HepG2 (cell line): Measurements from ENCODE around the gene TPRKB. TPM values are rescaled to one million over a fixed set of nuclear protein-coding genes. Genes with fewer than 3 reads are reported as not detected.

ENCODE experiments used
- ATAC-seq: fragments of 200-7000 bp; cut with Tn5 transposase; 3 replicates; pipeline ENCODE4 v1.9.1; 2020; ENCODE audit warnings: mild to moderate bottlenecking, moderate library complexity
- BruUV-seq: library from RNA; stranded (reverse); fragments of 400-500 nt; replicated peaks from 2 replicates; lab custom pipeline; 2021; lab: Mats Ljungman, UMichigan
- CTCF ChIA-PET: fragments of 300-600 bp; formaldehyde crosslinking; extraction: SDS; loops from one replicate; lab custom pipeline; 2021; ENCODE audit warnings: low total read pairs, inconsistent platforms, low intra/inter-chr PET ratio; lab: Yijun Ruan, JAX
- POLR2A ChIA-PET: fragments of 350-600 bp; sonication (Branson Sonifier 250); formaldehyde crosslinking; loops from one replicate; lab custom pipeline; 2020; ENCODE audit warnings: antibody characterized with exemption, inconsistent platforms; lab: Yijun Ruan, JAX
- DNase-seq: peaks from one replicate; pipeline ENCODE4 v3.0.0-alpha.2; 2015; ENCODE audit warnings: low spot score
- FAIRE-seq: peaks from 3 replicates; lab custom pipeline; 2011; peaks lifted over from hg19 to GRCh38; lab: Jason Lieb, UNC
- H2AFZ ChIP-seq: one replicate; pipeline ENCODE4 v1.6.1; 2011; ENCODE audit warnings: low read length, inconsistent platforms
- H3K27ac ChIP-seq: fragments of 300-600 bp; 3 replicates; pipeline ENCODE4 v1.8.0; 2011; ENCODE audit warnings: mixed run types, mild to moderate bottlenecking, mixed read lengths, low read length, inconsistent platforms; ENCODE audit not compliant: insufficient read depth; ENCODE audit errors: extremely low read length
- H3K27me3 ChIP-seq, 2 experiments: fragments of 200-600 bp in 1 of 2; 2 replicates in 1 of 2; 3 replicates in 1 of 2; pipeline versions ENCODE4 v1.6.0 to v1.8.0; 2011; ENCODE audit warnings: low read length in 2 of 2, mild to moderate bottlenecking in 2 of 2, moderate library complexity in 2 of 2, inconsistent platforms in 1 of 2; ENCODE audit not compliant: insufficient read depth in 2 of 2, control insufficient read depth in 1 of 2
- H3K36me3 ChIP-seq, 2 experiments: fragments of 200-600 bp in 1 of 2; replicated peaks in 1 of 2; 2 replicates in 1 of 2; 3 replicates in 1 of 2; pipeline versions ENCODE4 v1.5.1 to v1.8.0; 2011; ENCODE audit warnings: low read length in 2 of 2, inconsistent platforms in 1 of 2; ENCODE audit not compliant: insufficient read depth in 2 of 2, control insufficient read depth in 1 of 2
- H3K4me1 ChIP-seq: 2 replicates; pipeline ENCODE4 v1.5.1; 2012; ENCODE audit warnings: low read length, inconsistent platforms; ENCODE audit not compliant: insufficient read depth
- H3K4me2 ChIP-seq: 2 replicates; pipeline ENCODE4 v1.6.0; 2011; ENCODE audit warnings: low read depth, low read length, inconsistent platforms
- H3K4me3 ChIP-seq, 3 experiments: fragments of 200-600 bp in 1 of 3; sonication (generic), shearing (Covaris generic) in 1 of 3; replicated peaks in 1 of 3; 2 replicates each; pipeline ENCODE4 v1.5.1; 2011 to 2016; ENCODE audit warnings: low read length in 3 of 3, inconsistent platforms in 2 of 3, low read depth in 2 of 3, mild to moderate bottlenecking in 2 of 3, control low read depth in 1 of 3, mixed read lengths in 1 of 3; ENCODE audit not compliant: insufficient read depth in 1 of 3
- H3K79me2 ChIP-seq: one replicate; pipeline ENCODE4 v1.6.1; 2011; ENCODE audit warnings: low read length, inconsistent platforms; ENCODE audit not compliant: insufficient read depth
- H3K9ac ChIP-seq: 2 replicates; pipeline ENCODE4 v1.6.0; 2011; ENCODE audit warnings: mild to moderate bottlenecking, low read depth, low read length, inconsistent platforms; ENCODE audit not compliant: insufficient read depth
- H3K9me3 ChIP-seq: 2 replicates; pipeline ENCODE4 v1.5.1; 2012; ENCODE audit warnings: mild to moderate bottlenecking, low read length
- H4K20me1 ChIP-seq: 2 replicates; pipeline ENCODE4 v1.6.0; 2011; ENCODE audit warnings: inconsistent platforms, mild to moderate bottlenecking, low read length, moderate library complexity; ENCODE audit not compliant: insufficient read depth
- FIP1L1 ChIP-seq: fragments of 200-400 bp; formaldehyde crosslinking; IDR thresholded peaks from 2 replicates; pipeline ENCODE4 v1.6.1; 2018; ENCODE audit warnings: low read depth, mild to moderate bottlenecking, low read length, moderate library complexity, borderline replicate concordance; ENCODE audit not compliant: insufficient read depth
- HDAC6 ChIP-seq: fragments of 200-600 bp; sonication (generic); IDR thresholded peaks from 2 replicates; pipeline ENCODE4 v1.7.0; 2017; ENCODE audit warnings: mild to moderate bottlenecking, antibody characterized with exemption, low read length, low read depth
- HIVEP1 ChIP-seq: sonication (generic); formaldehyde crosslinking; IDR thresholded peaks from 2 replicates; pipeline ENCODE4 v1.4.0; 2020; ENCODE audit warnings: mild to moderate bottlenecking, missing genetic modification reagents
- KAT2B ChIP-seq: fragments of 150-350 bp; IDR thresholded peaks from 2 replicates; pipeline ENCODE4 v1.6.1; 2014; ENCODE audit warnings: low read depth, low read length, borderline replicate concordance
- KLF13 ChIP-seq: sonication (generic); formaldehyde crosslinking; IDR thresholded peaks from 2 replicates; pipeline ENCODE4 v1.4.0; 2020; ENCODE audit warnings: mild to moderate bottlenecking, missing genetic modification reagents
- MAFF ChIP-seq: IDR thresholded peaks from 2 replicates; pipeline ENCODE4 v1.6.1; 2011; ENCODE audit warnings: low read depth, low read length, improper control_type of control experiment
- SATB2 ChIP-seq: sonication (generic); formaldehyde crosslinking; IDR thresholded peaks from 2 replicates; pipeline ENCODE4 v1.5.0; 2020; ENCODE audit warnings: missing genetic modification reagents
- SP4 ChIP-seq: sonication (generic); formaldehyde crosslinking; IDR thresholded peaks from 2 replicates; pipeline ENCODE4 v1.8.1; 2023; ENCODE audit warnings: mild to moderate bottlenecking, missing genetic modification reagents
- YY1 ChIP-seq: IDR thresholded peaks from 2 replicates; pipeline ENCODE4 v1.6.1; 2011; ENCODE audit warnings: low read length, low read depth, moderate library complexity, mild to moderate bottlenecking; ENCODE audit not compliant: insufficient read depth, insufficient replicate concordance
- ZNF326 ChIP-seq: sonication (generic); formaldehyde crosslinking; IDR thresholded peaks from 2 replicates; pipeline ENCODE4 v1.4.0; 2020; ENCODE audit warnings: missing genetic modification reagents, borderline replicate concordance
- WGBS: methylation state at CpG from one replicate; pipeline ENCODE4 v1.1.6; 2017; ENCODE audit warnings: low lambda C conversion rate; 5-methylcytosine and 5-hydroxymethylcytosine counted together
- in situ Hi-C: cut with HindIII; loops from 2 replicates; pipeline ENCODE4 v1.10.0; 2017; ENCODE audit warnings: low pct_unique_long_range_greater_than_20kb; ENCODE audit not compliant: extremely low pct_ligation_motif_present
- intact Hi-C: fragments of 100-400 bp; cut with micrococcal nuclease; formaldehyde crosslinking; loops from one replicate; pipeline ENCODE4 v1.10.0; 2022; ENCODE audit not compliant: unreplicated experiment
- polyA plus RNA-seq, 8 experiments: library from polyadenylated mRNA; depleted of rRNA in 3 of 8; stranded (reverse) in 7 of 8; unstranded in 1 of 8; fragments of >200 nt; fragmentation: Illumina TruSeq in 4 of 8; extraction: Trizol in 4 of 8; gene quantifications; 2 replicates each; pipeline versions ENCODE4 v1.2.1 to v1.2.3, GENCODE V29; 2011 to 2016; ENCODE audit warnings: low read depth in 4 of 8, missing spikeins in 1 of 8, mixed read lengths in 1 of 8; ENCODE audit not compliant: insufficient read depth in 1 of 8
- total RNA-seq, 5 experiments: library from RNA; depleted of rRNA; stranded (reverse); fragments of >200 nt; fragmentation: Illumina TruSeq; extraction: Trizol; gene quantifications; 2 replicates each; pipeline ENCODE4 v1.2.3, GENCODE V29; 2016; ENCODE audit warnings: low read depth in 1 of 5
- TF ChIP-seq, protein P1 (sequence below): sonication (generic); formaldehyde crosslinking; IDR thresholded peaks from 2 replicates; pipeline ENCODE4 v1.4.0; 2020; ENCODE audit warnings: missing genetic modification reagents, borderline replicate concordance
- TF ChIP-seq, protein P2 (sequence below): sonication (generic); formaldehyde crosslinking; IDR thresholded peaks from 2 replicates; pipeline ENCODE4 v1.4.0; 2020; ENCODE audit warnings: mild to moderate bottlenecking, low read depth, missing genetic modification reagents
- TF ChIP-seq, protein P3 (sequence below): sonication (generic); formaldehyde crosslinking; conservative IDR thresholded peaks from 2 replicates; pipeline ENCODE4 v1.4.0; 2020; ENCODE audit warnings: missing genetic modification reagents
- TF ChIP-seq, protein P4 (sequence below): sonication (generic); formaldehyde crosslinking; IDR thresholded peaks from 2 replicates; pipeline ENCODE4 v1.9.0; 2021; ENCODE audit warnings: missing genetic modification reagents, mild to moderate bottlenecking, borderline replicate concordance
- TF ChIP-seq, protein P5 (sequence below): sonication (generic); formaldehyde crosslinking; IDR thresholded peaks from 2 replicates; pipeline ENCODE4 v1.8.0; 2022; ENCODE audit warnings: missing genetic modification reagents, low read depth, mild to moderate bottlenecking, borderline replicate concordance

Gene TPRKB
- total and polyA plus RNA-seq, 2 of the 13 experiments (the other 11 are each of a cell fraction or from before 2014, with no cell fraction given) = 32.0 to 58.0 TPM

DNA sequence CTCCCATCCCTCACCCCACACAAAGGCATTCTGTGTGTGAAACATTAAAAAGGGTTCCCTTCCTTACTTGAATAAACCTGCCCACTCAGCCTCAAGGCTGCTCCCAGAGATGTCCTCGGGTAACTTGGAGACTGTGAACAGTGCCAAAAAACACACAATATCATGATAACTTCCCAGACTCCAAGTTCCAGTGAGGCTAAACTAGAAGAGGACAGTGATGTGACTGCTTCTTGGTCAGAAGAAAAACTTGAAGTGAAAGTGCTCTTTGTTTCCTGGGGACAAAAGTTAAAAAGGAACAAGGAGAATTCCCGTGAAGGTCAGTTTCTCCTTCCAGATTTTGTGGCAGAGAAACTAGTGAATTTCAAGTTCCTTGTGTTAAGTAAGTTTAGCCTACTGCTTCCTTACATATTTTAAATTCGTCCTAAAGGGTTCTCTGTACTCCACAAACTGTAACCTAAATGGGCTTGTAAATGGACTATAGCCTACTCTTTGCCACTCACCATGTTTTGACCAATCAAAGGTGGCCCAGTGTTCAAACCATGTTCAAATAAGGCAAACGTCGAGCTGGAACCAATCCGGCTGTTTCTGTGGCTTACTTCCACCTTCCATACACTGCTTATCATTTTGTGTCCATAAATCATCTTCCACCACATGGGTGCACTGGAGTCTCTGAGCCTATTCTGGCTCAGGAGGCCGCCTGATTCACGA lies 20.4 kb downstream of the TPRKB start:
- H4K20me1 ChIP-seq = no peaks in the 10 kb centered on the region
- H3K4me3 ChIP-seq = peak overlapping the region in 2 of 3 experiments; percentile 12 to 19; a peak in 2 of 6 replicates
- no peaks in the 10 kb centered on the region for H3K9me3 ChIP-seq
- no TSS peak for BruUV-seq
- peak; percentile 83 for ATAC-seq
- H2AFZ ChIP-seq = peak overlapping the region; percentile 72
- 11% methylated on average over 8 of the region's 8 CpGs for WGBS
- peak; percentile 73 for DNase-seq
- H3K27me3 ChIP-seq = no peaks in the 10 kb centered on the region; a peak in 1 of 5 replicates
- CTCF ChIA-PET = no interaction called here
- no peaks in the 10 kb centered on the region for H3K36me3 ChIP-seq
- no peaks in the 10 kb centered on the region for H3K79me2 ChIP-seq
- H3K4me1 ChIP-seq = peaks cover 19% of the 10 kb centered on the region
- peak; percentile 12 for FAIRE-seq
- H3K27ac ChIP-seq = no peak overlapping the region
- H3K4me2 ChIP-seq = peak overlapping the region; percentile 65
- POLR2A ChIA-PET = interaction anchor here (1.0 kb wide), 1 partner anchor 20 kb away, joined by 4 read pairs; the partner anchor contains the start of gene TPRKB
- intact Hi-C loops = no loop called here
- H3K9ac ChIP-seq = peak overlapping the region; percentile 14
- in situ Hi-C loops = no loop called here
- TF ChIP-seq KLF13 (CRISPR knock-in tag) (no peak), HDAC6 (no peak), YY1 (no peak), MAFF (no peak), SP4 (CRISPR knock-in tag) (0 out of 2 replicates have a peak, but pooled peaks have one; percentile 38), SATB2 (no peak), HIVEP1 (CRISPR knock-in tag) (no peak), ZNF326 (CRISPR knock-in tag) (no peak), KAT2B (no peak), FIP1L1 (no peak)
- TF ChIP-seq, protein P1, sequence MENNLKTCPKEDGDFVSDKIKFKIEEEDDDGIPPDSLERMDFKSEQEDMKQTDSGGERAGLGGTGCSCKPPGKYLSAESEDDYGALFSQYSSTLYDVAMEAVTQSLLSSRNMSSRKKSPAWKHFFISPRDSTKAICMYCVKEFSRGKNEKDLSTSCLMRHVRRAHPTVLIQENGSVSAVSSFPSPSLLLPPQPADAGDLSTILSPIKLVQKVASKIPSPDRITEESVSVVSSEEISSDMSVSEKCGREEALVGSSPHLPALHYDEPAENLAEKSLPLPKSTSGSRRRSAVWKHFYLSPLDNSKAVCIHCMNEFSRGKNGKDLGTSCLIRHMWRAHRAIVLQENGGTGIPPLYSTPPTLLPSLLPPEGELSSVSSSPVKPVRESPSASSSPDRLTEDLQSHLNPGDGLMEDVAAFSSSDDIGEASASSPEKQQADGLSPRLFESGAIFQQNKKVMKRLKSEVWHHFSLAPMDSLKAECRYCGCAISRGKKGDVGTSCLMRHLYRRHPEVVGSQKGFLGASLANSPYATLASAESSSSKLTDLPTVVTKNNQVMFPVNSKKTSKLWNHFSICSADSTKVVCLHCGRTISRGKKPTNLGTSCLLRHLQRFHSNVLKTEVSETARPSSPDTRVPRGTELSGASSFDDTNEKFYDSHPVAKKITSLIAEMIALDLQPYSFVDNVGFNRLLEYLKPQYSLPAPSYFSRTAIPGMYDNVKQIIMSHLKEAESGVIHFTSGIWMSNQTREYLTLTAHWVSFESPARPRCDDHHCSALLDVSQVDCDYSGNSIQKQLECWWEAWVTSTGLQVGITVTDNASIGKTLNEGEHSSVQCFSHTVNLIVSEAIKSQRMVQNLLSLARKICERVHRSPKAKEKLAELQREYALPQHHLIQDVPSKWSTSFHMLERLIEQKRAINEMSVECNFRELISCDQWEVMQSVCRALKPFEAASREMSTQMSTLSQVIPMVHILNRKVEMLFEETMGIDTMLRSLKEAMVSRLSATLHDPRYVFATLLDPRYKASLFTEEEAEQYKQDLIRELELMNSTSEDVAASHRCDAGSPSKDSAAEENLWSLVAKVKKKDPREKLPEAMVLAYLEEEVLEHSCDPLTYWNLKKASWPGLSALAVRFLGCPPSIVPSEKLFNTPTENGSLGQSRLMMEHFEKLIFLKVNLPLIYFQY (CRISPR knock-in tag) = no peak
- TF ChIP-seq, protein P2, sequence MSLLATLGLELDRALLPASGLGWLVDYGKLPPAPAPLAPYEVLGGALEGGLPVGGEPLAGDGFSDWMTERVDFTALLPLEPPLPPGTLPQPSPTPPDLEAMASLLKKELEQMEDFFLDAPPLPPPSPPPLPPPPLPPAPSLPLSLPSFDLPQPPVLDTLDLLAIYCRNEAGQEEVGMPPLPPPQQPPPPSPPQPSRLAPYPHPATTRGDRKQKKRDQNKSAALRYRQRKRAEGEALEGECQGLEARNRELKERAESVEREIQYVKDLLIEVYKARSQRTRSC (CRISPR knock-in tag) = no peak
- TF ChIP-seq, protein P3, sequence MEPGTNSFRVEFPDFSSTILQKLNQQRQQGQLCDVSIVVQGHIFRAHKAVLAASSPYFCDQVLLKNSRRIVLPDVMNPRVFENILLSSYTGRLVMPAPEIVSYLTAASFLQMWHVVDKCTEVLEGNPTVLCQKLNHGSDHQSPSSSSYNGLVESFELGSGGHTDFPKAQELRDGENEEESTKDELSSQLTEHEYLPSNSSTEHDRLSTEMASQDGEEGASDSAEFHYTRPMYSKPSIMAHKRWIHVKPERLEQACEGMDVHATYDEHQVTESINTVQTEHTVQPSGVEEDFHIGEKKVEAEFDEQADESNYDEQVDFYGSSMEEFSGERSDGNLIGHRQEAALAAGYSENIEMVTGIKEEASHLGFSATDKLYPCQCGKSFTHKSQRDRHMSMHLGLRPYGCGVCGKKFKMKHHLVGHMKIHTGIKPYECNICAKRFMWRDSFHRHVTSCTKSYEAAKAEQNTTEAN (CRISPR knock-in tag) = no peak
- TF ChIP-seq, protein P4, sequence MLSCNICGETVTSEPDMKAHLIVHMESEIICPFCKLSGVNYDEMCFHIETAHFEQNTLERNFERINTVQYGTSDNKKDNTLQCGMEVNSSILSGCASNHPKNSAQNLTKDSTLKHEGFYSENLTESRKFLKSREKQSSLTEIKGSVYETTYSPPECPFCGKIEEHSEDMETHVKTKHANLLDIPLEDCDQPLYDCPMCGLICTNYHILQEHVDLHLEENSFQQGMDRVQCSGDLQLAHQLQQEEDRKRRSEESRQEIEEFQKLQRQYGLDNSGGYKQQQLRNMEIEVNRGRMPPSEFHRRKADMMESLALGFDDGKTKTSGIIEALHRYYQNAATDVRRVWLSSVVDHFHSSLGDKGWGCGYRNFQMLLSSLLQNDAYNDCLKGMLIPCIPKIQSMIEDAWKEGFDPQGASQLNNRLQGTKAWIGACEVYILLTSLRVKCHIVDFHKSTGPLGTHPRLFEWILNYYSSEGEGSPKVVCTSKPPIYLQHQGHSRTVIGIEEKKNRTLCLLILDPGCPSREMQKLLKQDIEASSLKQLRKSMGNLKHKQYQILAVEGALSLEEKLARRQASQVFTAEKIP = no peak
- TF ChIP-seq, protein P5, sequence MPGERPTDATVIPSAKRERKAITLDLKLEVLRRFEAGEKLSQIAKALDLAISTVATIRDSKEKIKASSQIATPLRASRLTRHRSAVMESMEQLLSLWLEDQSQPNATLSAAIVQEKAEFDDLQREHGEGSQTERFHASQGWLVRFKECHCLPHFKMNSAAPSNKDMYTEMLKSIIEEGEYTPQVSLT (CRISPR knock-in tag) = no peak
